ENCODE measurements around the gene OR10T2. TPM values are rescaled to one million over a fixed set of nuclear protein-coding genes. Genes with fewer than 3 reads are reported as not detected.
"Not testable (repeated sequence)": the region's sequence is repeated elsewhere in the genome, so short reads cannot be mapped to it uniquely, and the experiment has no call there.

The OR10T2 gene
- total RNA-seq, 1 donor: not detected

GRCh38 chr1:158390331-158390730 is 8.9 kb downstream of the OR10T2 start:
- H3K4me3 ChIP-seq (ENCODE audit: low read depth, low read length): no peak overlapping the region
- DNase-seq (ENCODE audit: low read depth): no peak
- TF ChIP-seq, protein P1, sequence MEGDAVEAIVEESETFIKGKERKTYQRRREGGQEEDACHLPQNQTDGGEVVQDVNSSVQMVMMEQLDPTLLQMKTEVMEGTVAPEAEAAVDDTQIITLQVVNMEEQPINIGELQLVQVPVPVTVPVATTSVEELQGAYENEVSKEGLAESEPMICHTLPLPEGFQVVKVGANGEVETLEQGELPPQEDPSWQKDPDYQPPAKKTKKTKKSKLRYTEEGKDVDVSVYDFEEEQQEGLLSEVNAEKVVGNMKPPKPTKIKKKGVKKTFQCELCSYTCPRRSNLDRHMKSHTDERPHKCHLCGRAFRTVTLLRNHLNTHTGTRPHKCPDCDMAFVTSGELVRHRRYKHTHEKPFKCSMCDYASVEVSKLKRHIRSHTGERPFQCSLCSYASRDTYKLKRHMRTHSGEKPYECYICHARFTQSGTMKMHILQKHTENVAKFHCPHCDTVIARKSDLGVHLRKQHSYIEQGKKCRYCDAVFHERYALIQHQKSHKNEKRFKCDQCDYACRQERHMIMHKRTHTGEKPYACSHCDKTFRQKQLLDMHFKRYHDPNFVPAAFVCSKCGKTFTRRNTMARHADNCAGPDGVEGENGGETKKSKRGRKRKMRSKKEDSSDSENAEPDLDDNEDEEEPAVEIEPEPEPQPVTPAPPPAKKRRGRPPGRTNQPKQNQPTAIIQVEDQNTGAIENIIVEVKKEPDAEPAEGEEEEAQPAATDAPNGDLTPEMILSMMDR (IDR thresholded peaks at IDR 0.05; ENCODE audit: insufficient read depth, low read depth, low read length): no peak

DNA sequence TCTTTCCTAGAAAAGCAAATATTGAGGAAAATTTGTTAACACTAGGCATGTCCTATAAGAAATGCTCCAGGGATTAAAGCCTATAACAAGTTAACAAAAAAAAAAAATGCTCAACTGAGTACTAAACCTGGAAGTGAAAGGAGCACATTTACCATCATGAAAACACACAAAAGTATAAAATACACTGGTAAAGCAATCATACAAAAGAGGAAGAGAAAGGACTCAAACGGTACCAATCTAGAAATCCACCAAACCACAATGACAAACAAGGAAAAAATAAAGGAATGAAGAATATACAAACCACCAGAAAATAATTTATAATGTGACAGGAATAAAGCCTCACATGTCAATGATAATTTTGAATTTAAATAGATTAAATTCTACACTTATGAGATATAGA is 24.4 kb downstream of the OR10T2 start:
- DNase-seq (ENCODE audit: low read depth): no peak
- TF ChIP-seq, protein P1 (IDR thresholded peaks at IDR 0.05; ENCODE audit: insufficient read depth, low read depth, low read length): no peak
- no peak overlapping the region for H3K4me3 ChIP-seq (ENCODE audit: low read depth, low read length)

DNA sequence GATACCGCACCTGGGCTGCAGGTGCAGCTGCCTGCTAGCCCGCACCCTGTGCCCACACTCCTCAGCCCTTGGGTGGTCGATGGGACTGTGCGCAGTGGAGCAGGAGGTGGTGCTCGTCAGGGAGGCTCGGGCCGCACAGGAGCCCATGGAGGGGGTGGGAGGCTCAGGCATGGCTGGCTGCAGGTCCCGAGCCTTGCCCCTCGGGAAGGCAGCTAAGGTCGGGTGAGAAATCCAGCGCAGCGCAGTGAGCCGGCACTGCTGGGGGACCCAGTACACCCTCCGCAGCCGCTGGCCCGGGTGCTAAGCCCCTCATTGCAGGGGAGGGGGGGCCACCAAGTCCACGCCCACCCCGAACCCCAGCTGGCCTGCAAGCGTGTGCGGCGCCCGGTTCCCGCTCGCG is 25.2 kb downstream of the OR10T2 start:
- not testable (repeated sequence) for DNase-seq (ENCODE audit: low read depth); H3K4me3 ChIP-seq (ENCODE audit: low read depth, low read length)

DNA sequence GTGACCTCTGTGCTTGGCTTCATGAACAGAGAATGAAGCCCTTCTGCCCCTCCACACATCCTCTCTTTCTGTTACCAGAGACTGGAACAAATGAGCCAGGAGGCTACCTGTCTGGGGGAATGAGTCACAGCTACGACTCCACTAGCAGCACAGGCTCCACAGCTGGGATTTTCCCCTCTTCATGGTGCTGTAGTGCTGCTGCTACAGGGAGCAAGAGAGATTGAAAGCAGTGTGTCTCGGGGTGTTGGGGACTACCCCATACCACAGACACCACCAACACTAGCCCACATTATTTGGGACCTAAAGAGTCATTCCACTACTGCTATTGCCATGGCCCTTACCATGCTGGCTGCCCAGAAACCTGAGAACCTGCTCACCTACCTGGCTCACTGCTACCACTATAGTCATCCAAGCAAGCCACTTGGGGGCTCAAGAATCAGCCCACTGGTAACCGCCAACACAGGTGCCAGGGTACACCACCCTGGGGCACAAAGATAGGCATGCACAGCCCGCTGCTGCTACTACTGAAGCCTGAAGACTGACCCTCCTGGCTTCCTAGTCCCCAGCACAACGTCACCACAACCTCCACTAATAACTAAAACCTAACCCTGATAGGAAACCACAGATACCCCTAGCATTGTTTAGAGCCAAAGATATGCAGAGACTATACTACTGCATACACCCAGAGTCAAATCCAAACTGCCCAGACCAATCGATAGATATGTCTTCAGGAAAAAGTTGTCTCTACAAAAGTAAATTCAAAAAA is 27.9 kb downstream of the OR10T2 start:
- DNase-seq (ENCODE audit: low read depth): no peak
- TF ChIP-seq, protein P1 (IDR thresholded peaks at IDR 0.05; ENCODE audit: insufficient read depth, low read depth, low read length): no peak

GRCh38 chr1:158366783-158367182 is 32.5 kb downstream of the OR10T2 start:
- H3K4me3 ChIP-seq (ENCODE audit: low read depth, low read length): no peak overlapping the region
- TF ChIP-seq, protein P1 (IDR thresholded peaks at IDR 0.05; ENCODE audit: insufficient read depth, low read depth, low read length): no peak

More for the DNA sequence above, 27.9 kb downstream of the OR10T2 start:
- no peak overlapping the region for H3K4me3 ChIP-seq (ENCODE audit: low read depth, low read length)

DNA sequence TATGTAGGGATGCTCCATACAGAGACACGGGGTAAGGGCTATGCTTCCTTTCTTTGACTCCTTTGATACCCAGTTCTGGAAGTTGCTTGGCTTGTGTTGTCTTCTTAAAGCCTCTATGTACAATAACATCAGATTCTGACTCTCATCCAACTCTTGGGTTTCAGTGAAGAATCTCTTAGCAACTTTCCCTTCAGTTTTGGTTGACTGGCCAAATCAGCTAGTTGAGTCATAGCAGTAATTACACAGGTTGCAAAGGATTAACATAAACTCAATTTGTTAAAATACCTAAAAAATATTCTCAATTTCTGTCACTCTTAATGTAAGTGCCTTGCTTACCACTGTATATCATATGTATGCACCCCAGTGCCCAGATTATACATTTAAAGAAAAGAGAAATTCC is 36.3 kb downstream of the OR10T2 start:
- no peak overlapping the region for H3K4me3 ChIP-seq (ENCODE audit: low read depth, low read length)
- DNase-seq (ENCODE audit: low read depth): no peak
- TF ChIP-seq, protein P1 (IDR thresholded peaks at IDR 0.05; ENCODE audit: insufficient read depth, low read depth, low read length): no peak

More at GRCh38 chr1:158366783-158367182, 32.5 kb downstream of the OR10T2 start:
- no peak for DNase-seq (ENCODE audit: low read depth)

DNA sequence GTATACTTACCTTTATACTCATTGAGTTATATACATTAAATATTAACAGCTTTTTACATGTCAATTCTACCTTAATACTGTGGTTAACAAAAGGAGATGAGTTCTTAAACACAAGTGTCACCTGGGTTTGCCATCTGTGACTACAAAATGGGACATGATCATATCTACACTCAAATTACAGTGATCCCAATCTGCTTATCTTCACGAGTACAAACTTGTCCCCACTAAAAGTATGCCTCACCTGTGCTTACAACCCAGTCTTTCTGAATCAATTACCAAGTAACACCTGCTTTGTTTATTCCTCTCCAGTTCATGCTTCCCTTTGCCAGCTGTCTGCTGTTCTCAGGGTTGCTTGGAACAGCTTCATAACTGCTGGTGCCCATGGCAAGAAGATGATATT is 36.8 kb downstream of the OR10T2 start:
- no peak for DNase-seq (ENCODE audit: low read depth)
- no peak overlapping the region for H3K4me3 ChIP-seq (ENCODE audit: low read depth, low read length)
- TF ChIP-seq, protein P1 (IDR thresholded peaks at IDR 0.05; ENCODE audit: insufficient read depth, low read depth, low read length): no peak

Measured in fibroblast of villous mesenchyme (primary cell).